IMR-90 (cell line): ENCODE data around the gene PPHLN1.

Experiments
- CTCF ChIP-seq: conservative IDR thresholded peaks from 2 replicates; pipeline ENCODE4 v1.5.1; 2012; ENCODE audit warnings: mild to moderate bottlenecking, low read depth, low read length, improper control_type of control experiment
- POLR2A ChIP-seq: IDR thresholded peaks from 2 replicates; pipeline ENCODE4 v1.6.1; 2012; ENCODE audit warnings: mild to moderate bottlenecking, low read depth, low read length

- TF ChIP-seq POLR2A: no peak
- TF ChIP-seq CTCF: peak; percentile 73
These were observed 46.3 kb downstream of the PPHLN1 start for GRCh38 chr12:42372154-42372791.
